Epithelial cell of esophagus (primary cell): ENCODE measurements around the gene MYO1C.

Experiments used
- DNase-seq: peaks from one replicate; pipeline ENCODE4 v3.0.0; 2010; ENCODE audit warnings: low read depth
- H3K4me3 ChIP-seq: 2 replicates; pipeline ENCODE4 v1.5.1; 2011; ENCODE audit warnings: mild to moderate bottlenecking, low read length, control low read depth
- TF ChIP-seq, protein P1 (sequence below): IDR thresholded peaks from 2 replicates; pipeline ENCODE4 v1.5.1; 2011; ENCODE audit warnings: low read depth, mild to moderate bottlenecking, low read length, control low read depth, inconsistent platforms; ENCODE audit not compliant: insufficient read depth; ENCODE audit errors: missing control alignments

Gene MYO1C

GRCh38 chr17:1495265-1495989 lies 2.9 kb upstream of the MYO1C start:
- peak; percentile 44 for DNase-seq
- no peak overlapping the region for H3K4me3 ChIP-seq
- TF ChIP-seq, protein P1, sequence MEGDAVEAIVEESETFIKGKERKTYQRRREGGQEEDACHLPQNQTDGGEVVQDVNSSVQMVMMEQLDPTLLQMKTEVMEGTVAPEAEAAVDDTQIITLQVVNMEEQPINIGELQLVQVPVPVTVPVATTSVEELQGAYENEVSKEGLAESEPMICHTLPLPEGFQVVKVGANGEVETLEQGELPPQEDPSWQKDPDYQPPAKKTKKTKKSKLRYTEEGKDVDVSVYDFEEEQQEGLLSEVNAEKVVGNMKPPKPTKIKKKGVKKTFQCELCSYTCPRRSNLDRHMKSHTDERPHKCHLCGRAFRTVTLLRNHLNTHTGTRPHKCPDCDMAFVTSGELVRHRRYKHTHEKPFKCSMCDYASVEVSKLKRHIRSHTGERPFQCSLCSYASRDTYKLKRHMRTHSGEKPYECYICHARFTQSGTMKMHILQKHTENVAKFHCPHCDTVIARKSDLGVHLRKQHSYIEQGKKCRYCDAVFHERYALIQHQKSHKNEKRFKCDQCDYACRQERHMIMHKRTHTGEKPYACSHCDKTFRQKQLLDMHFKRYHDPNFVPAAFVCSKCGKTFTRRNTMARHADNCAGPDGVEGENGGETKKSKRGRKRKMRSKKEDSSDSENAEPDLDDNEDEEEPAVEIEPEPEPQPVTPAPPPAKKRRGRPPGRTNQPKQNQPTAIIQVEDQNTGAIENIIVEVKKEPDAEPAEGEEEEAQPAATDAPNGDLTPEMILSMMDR, result no peak

- H3K4me3 ChIP-seq, result no peak overlapping the region
- no peak for DNase-seq
- TF ChIP-seq, protein P1, result no peak
Measured at GRCh38 chr17:1494736-1495253, 2.3 kb upstream of the MYO1C start.

DNA sequence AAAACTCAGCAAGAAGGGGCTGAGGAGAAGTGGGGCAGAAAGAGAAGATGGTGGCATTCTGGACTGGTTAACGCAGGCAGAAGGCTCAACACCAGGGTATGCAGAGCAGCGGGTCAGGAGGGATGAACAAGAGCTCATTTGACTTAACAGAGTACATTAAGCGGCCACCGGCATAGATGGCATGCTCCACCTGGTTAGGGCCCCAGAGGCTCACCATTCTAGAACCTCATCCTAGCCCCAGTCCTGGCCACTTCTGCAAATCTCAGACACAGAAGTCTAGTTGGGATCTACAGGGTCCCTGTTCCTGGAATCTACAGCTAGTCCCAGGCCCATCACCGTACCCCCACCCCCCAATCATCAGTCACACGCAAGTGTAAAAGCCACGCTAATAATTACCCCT lies 1.7 kb upstream of the MYO1C start:
- no peak for DNase-seq
- no peak overlapping the region for H3K4me3 ChIP-seq
- TF ChIP-seq, protein P1, result no peak

DNA sequence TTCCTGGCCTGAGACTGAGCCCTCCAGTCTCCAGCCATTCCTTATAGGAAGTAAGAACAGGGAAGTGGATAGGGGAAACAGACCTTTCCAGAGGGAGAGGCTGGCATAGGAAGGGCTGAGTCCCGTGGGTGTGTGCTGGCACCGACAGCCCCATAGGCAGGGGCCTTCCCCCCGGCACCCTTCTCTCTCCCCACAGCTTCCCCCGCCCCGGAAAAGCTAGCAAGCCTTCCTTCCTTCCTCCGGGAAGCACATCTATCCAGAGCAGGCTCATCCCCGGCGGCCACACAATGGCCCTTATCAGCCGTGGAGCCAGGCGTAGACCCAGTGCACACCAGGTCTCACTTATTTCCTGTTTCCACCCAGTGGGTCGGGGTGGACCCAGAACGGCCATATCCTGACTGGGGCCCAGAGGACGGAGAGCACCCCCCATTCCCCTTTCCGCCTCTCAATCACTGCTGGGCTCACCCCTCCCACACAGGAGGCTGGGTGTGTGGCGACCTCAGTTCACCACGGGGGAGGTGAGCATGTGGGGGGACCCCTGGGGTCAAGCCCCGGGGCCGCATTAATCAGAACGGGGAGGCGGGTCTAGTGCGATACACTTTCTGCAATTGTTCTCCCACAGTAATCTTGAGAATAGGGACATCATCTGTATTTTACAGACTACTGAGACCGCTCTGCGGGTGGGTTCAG lies 950 bp upstream of the MYO1C start:
- no peak overlapping the region for H3K4me3 ChIP-seq
- TF ChIP-seq, protein P1, result no peak

GRCh38 chr17:1491443-1492248 lies 840 bp downstream of the MYO1C start:
- TF ChIP-seq, protein P1, result no peak
- peak overlapping the region; percentile 72 for H3K4me3 ChIP-seq
- DNase-seq, result peak; percentile 58

More for the DNA sequence above, 950 bp upstream of the MYO1C start:
- DNase-seq, result no peak

DNA sequence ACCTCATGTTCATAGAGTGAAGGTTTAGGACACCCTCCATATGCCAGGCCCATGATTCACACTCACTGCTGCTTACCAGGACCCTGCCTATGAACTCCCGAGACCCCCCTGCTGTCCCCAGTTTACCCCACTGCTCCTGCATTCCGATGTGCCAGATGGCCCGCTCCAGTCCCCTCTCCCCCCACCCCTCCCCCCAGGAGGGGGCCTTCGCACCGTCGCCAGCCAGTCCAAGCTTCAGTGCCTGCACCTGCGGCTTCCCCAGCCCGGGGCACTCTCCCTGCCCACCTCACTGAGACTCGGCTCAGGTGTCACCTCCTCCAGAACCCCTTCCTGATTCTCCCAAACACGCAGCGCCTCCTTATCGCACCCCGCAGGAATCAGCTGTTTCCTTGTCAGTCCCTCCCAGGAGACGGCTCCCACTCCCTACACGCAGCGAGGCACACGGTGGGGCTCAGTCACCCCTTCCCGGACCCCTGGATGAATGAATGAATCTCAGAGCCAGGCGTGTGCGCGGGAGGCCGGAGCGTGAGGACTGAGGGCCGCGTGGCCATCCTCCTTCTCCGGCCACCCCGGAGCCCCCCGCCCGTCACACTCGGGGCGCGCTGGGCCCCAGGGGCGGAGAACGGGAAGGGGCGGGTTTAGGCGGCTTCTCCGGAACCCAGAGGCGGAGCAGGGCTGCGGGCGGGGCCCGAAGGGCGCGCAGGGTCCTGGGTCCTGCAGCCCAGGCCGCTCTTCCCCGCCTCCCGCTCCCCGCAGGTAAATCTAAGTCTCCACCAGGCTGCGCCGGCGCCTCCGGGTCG lies 1.6 kb downstream of the MYO1C start:
- TF ChIP-seq, protein P1, result no peak
- H3K4me3 ChIP-seq, result peak overlapping the region; percentile 72
- DNase-seq, result peak; percentile 45
